Camera-type eye (tissue), 1 donor: ENCODE results near the gene TMBIM1. TPM values are rescaled to one million over a fixed set of nuclear protein-coding genes. Genes with fewer than 3 reads are reported as not detected.

ENCODE experiments used
- total RNA-seq: library from RNA; depleted of rRNA; stranded (reverse); fragments of >200 nt; gene quantifications from one replicate; pipeline ENCODE4 v1.2.3, GENCODE V29; 2014

Gene TMBIM1
- 56.5 TPM for total RNA-seq

GRCh38 chr2:218292048-218293014 is at the start of gene TMBIM1:
Gene TMBIM1, minus strand, starts transcription at chr2:218292503. Its CDS starts 10,362 bp downstream, at chr2:218282141.

GRCh38 chr2:218269900-218270720 is 22.2 kb downstream of the TMBIM1 start, which contains the start of the genes AAMP and PNKD:
Gene AAMP, minus strand, starts transcription at chr2:218270137. Its CDS starts 51 bp downstream, at chr2:218270086.
Gene PNKD, plus strand, starts transcription at chr2:218270519. Its CDS starts 17 bp downstream, at chr2:218270536.

GRCh38 chr2:218260742-218261422 is 31.4 kb downstream of the TMBIM1 start, which contains the start of gene GPBAR1:
Gene GPBAR1, plus strand, starts transcription at chr2:218261015. Its CDS starts 1,710 bp downstream, at chr2:218262725.

Other genes with a start within 250 kb of the TMBIM1 start
- not detected for gene RUFY4, start 223.2 kb downstream of the TMBIM1 start, total RNA-seq
- 0.99 TPM for gene CXCR2, start 166.5 kb downstream of the TMBIM1 start, total RNA-seq
- gene CXCR1, start 125.5 kb downstream of the TMBIM1 start, total RNA-seq: 0.33 TPM
- gene ARPC2, start 75.3 kb downstream of the TMBIM1 start, total RNA-seq: 138 TPM
- gene GPBAR1, start 31.5 kb downstream of the TMBIM1 start, total RNA-seq: not detected
- gene AAMP, start 22.4 kb downstream of the TMBIM1 start, total RNA-seq: 126 TPM
- gene PNKD, start 22.0 kb downstream of the TMBIM1 start, total RNA-seq: 26.2 TPM
- gene CATIP, start 64.4 kb upstream of the TMBIM1 start, total RNA-seq: not detected
- gene SLC11A1, start 89.8 kb upstream of the TMBIM1 start, total RNA-seq: 7.8 TPM
- 59.0 TPM for gene CTDSP1, start 107.4 kb upstream of the TMBIM1 start, total RNA-seq
- gene VIL1, start 126.6 kb upstream of the TMBIM1 start, total RNA-seq: not detected